Hypothalamus (tissue), 51 donors: ENCODE results near the gene SARDH.
"Not testable (repeated sequence)": the region's sequence is repeated elsewhere in the genome, so short reads cannot be mapped to it uniquely, and the experiment has no call there.

Experiments used
- DNase-seq, 51 donors: peaks; one replicate each; lab custom pipeline; 2025; lab: John Stamatoyannopoulos, UW

SARDH gene

GRCh38 chr9:133677126-133678010 is 60.8 kb downstream of the SARDH start:
- DNase-seq, result no peak

GRCh38 chr9:133676450-133676849 is 61.7 kb downstream of the SARDH start:
- DNase-seq, result no peak

GRCh38 chr9:133675796-133676195 is 62.4 kb downstream of the SARDH start:
- DNase-seq, result not testable (repeated sequence)

- DNase-seq, result no peak
These were observed 64.1 kb downstream of the SARDH start for GRCh38 chr9:133674091-133674490.

- no peak for DNase-seq
These were observed 64.9 kb downstream of the SARDH start for GRCh38 chr9:133673258-133673655.

- DNase-seq, result no peak
These were observed 65.5 kb downstream of the SARDH start for GRCh38 chr9:133672503-133673257.

GRCh38 chr9:133671371-133671770 is 66.8 kb downstream of the SARDH start:
- DNase-seq, result no peak

GRCh38 chr9:133670466-133670865 is 67.7 kb downstream of the SARDH start:
- DNase-seq, result no peak

GRCh38 chr9:133669182-133669801 is 68.9 kb downstream of the SARDH start:
- DNase-seq, result no peak

GRCh38 chr9:133667759-133668450 is 70.2 kb downstream of the SARDH start:
- no peak for DNase-seq

- DNase-seq, result no peak
These were observed 71.3 kb downstream of the SARDH start for GRCh38 chr9:133666845-133667244.

- no peak for DNase-seq
These were observed 71.8 kb downstream of the SARDH start for GRCh38 chr9:133666387-133666786.

- DNase-seq, result no peak
These were observed 72.6 kb downstream of the SARDH start for GRCh38 chr9:133665535-133665934.

- DNase-seq, result no peak
These were observed 73.1 kb downstream of the SARDH start for GRCh38 chr9:133665096-133665495.

GRCh38 chr9:133664173-133665050 is 73.7 kb downstream of the SARDH start:
- DNase-seq, result no peak

- no peak for DNase-seq
These were observed 76.2 kb downstream of the SARDH start for GRCh38 chr9:133661846-133662540.

- DNase-seq, result no peak
These were observed 78.6 kb downstream of the SARDH start for GRCh38 chr9:133659516-133659915.

- DNase-seq, result peak in 6 of 51 donors; percentile 11 to 62 (median 22)
These were observed 79.4 kb downstream of the SARDH start for GRCh38 chr9:133658442-133659431.
